PC-3 (cell line): Measurements from ENCODE around the gene SLC9A3.

Experiments used
- EZH2phosphoT487 ChIP-seq: fragments of 300-600 bp; sonication (generic); IDR thresholded peaks from 2 replicates; pipeline ENCODE4 v1.6.1; 2018; ENCODE audit warnings: mild to moderate bottlenecking, antibody characterized with exemption, low read length, borderline replicate concordance
- TF ChIP-seq, protein P1 (sequence below): fragments of 300-600 bp; sonication (generic); conservative IDR thresholded peaks from 2 replicates; pipeline ENCODE4 v1.5.1; 2017; ENCODE audit warnings: antibody characterized with exemption, low read depth, mild to moderate bottlenecking, low read length

DNA sequence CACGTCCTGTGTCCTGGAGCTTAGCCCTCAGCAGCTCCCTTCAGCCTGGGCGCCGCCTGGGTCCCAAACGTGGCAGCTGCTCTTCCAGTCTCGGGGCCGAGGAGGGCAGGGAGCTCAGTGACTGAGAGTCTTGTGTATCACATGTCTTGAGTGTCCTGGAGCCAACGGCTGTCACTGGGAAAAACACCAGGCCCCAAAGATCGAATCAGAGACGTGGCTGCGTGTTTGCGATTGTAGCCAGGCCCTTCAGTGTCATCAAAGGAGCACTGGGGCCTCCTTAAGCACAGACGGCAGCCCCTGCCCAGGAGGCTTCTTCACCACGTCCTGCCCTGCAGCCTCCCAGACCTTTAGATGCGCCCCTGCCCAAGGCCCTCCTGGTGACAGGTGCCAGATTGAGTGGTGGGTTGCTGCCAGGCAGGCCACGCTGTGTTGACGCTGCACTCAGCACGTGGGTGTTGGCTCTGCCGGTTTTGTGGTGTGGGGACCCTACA, 86.9 kb downstream of the SLC9A3 start:
- TF ChIP-seq, protein P1, sequence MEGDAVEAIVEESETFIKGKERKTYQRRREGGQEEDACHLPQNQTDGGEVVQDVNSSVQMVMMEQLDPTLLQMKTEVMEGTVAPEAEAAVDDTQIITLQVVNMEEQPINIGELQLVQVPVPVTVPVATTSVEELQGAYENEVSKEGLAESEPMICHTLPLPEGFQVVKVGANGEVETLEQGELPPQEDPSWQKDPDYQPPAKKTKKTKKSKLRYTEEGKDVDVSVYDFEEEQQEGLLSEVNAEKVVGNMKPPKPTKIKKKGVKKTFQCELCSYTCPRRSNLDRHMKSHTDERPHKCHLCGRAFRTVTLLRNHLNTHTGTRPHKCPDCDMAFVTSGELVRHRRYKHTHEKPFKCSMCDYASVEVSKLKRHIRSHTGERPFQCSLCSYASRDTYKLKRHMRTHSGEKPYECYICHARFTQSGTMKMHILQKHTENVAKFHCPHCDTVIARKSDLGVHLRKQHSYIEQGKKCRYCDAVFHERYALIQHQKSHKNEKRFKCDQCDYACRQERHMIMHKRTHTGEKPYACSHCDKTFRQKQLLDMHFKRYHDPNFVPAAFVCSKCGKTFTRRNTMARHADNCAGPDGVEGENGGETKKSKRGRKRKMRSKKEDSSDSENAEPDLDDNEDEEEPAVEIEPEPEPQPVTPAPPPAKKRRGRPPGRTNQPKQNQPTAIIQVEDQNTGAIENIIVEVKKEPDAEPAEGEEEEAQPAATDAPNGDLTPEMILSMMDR: no peak
- no peak for TF ChIP-seq EZH2phosphoT487
